Natural killer cell (primary cell): ENCODE data around the gene CNIH4. TPM values are rescaled to one million over a fixed set of nuclear protein-coding genes. Genes with fewer than 3 reads are reported as not detected.

Experiments used
- ATAC-seq, 3 donors: fragments of 150-1000 bp in 2 of 3; fragments of 200-7000 bp in 1 of 3; cut with Tn5 transposase; 1 replicate in 1 of 3; 2 replicates in 2 of 3; pipeline ENCODE4 v1.10.0; 2021; ENCODE audit warnings: mild to moderate bottlenecking in 2 of 3, moderate library complexity in 2 of 3
- DNase-seq, 2 donors: peaks; one replicate each; pipeline versions ENCODE4 v3.0.0 to v3.0.0-alpha.2; 2013 to 2021; ENCODE audit warnings: mixed read lengths in 1 of 2
- H3K27ac ChIP-seq: one replicate; pipeline ENCODE4 v1.5.1; 2013; ENCODE audit warnings: mild to moderate bottlenecking, low read length
- H3K27me3 ChIP-seq: one replicate; pipeline ENCODE4 v1.6.1; 2013; ENCODE audit warnings: low read length; ENCODE audit not compliant: control insufficient read depth, insufficient read depth
- H3K36me3 ChIP-seq: one replicate; pipeline ENCODE4 v1.6.1; 2013; ENCODE audit warnings: low read length; ENCODE audit not compliant: control insufficient read depth, insufficient read depth
- H3K4me1 ChIP-seq: one replicate; pipeline ENCODE4 v1.6.1; 2013; ENCODE audit warnings: low read length; ENCODE audit not compliant: control insufficient read depth, insufficient read depth
- H3K4me3 ChIP-seq: one replicate; pipeline ENCODE4 v1.5.1; 2013; ENCODE audit warnings: low read length
- H3K9me3 ChIP-seq: one replicate; pipeline ENCODE4 v1.6.1; 2013; ENCODE audit warnings: low read length; ENCODE audit not compliant: control insufficient read depth, insufficient read depth
- H3K27ac Mint-ChIP-seq, 2 donors: one replicate each; pipeline ENCODE4 v1.8.0; 2022; ENCODE audit warnings: mild to moderate bottlenecking in 2 of 2, mixed read lengths in 2 of 2, moderate library complexity in 1 of 2
- H3K27me3 Mint-ChIP-seq, 2 donors: one replicate each; pipeline ENCODE4 v1.8.0; 2022; ENCODE audit warnings: low read depth in 2 of 2, mixed read lengths in 2 of 2
- H3K36me3 Mint-ChIP-seq: one replicate; pipeline ENCODE4 v1.8.0; 2022; ENCODE audit warnings: mixed read lengths
- H3K4me1 Mint-ChIP-seq, 2 donors: one replicate each; pipeline ENCODE4 v1.8.0; 2022; ENCODE audit warnings: mixed read lengths in 2 of 2
- H3K4me3 Mint-ChIP-seq: one replicate; pipeline ENCODE4 v1.8.0; 2022; ENCODE audit warnings: mild to moderate bottlenecking, moderate library complexity, mixed read lengths
- H3K9me3 Mint-ChIP-seq, 2 donors: one replicate each; pipeline ENCODE4 v1.8.0; 2022; ENCODE audit warnings: mixed read lengths in 2 of 2
- CTCF ChIP-seq: fragments of 200-600 bp; IDR thresholded peaks from one replicate; pipeline ENCODE4 v1.8.0; 2022; ENCODE audit warnings: antibody characterized with exemption
- WGBS: methylation state at CpG from one replicate; pipeline ENCODE4 v1.1.7; 2013; ENCODE audit warnings: missing lambda C conversion rate; ENCODE audit not compliant: insufficient coverage; 5-methylcytosine and 5-hydroxymethylcytosine counted together
- intact Hi-C: fragments of 100-400 bp; cut with micrococcal nuclease; formaldehyde crosslinking; loops from one replicate; pipeline ENCODE4 v1.14.2; 2022
- total RNA-seq, 4 donors: library from RNA; stranded (reverse); fragments of 120-200 nt in 1 of 4; gene quantifications; one replicate each; pipeline versions ENCODE4 v1.2.3 to v1.2.4, GENCODE V29; 2013 to 2022

CNIH4 gene
- total RNA-seq, 3 donors from 2014 or later (not counting 1 experiment from before 2014, with no cell fraction given), result 20.4 to 32.4 (median 27.3) TPM

- DNase-seq (no peak), ATAC-seq (no peak)
- H3K36me3 ChIP-seq, result peaks cover 88% of the 10 kb centered on the region
- intact Hi-C loops, result no loop called here
- TF ChIP-seq CTCF, result no peak
- no peaks in the 10 kb centered on the region for H3K9me3 ChIP-seq
- Mint-ChIP-seq H3K4me1 (peaks cover 20 to 28% of the 10 kb centered on the region in 2 donors), H3K4me3 (no peak overlapping the region), H3K27me3 (no peaks in the 10 kb centered on the region), H3K27ac (peak overlapping the region in 1 of 2 donors; percentile 51), H3K36me3 (peaks cover 11% of the 10 kb centered on the region), H3K9me3 (no peaks in the 10 kb centered on the region)
- 86% methylated on average over 2 of the region's 4 CpGs for WGBS
- no peak overlapping the region for H3K4me3 ChIP-seq
- H3K27me3 ChIP-seq, result no peaks in the 10 kb centered on the region
- H3K4me1 ChIP-seq, result no peaks in the 10 kb centered on the region
- H3K27ac ChIP-seq, result no peak overlapping the region
Measured at GRCh38 chr1:224392411-224393249, 36.0 kb downstream of the CNIH4 start.

- ATAC-seq (no peak), DNase-seq (no peak)
- no peak for TF ChIP-seq CTCF
- no peaks in the 10 kb centered on the region for H3K27me3 Mint-ChIP-seq
- H3K4me1 ChIP-seq, result no peaks in the 10 kb centered on the region
- no CpG with 5 or more reads among the region's 3 CpGs for WGBS
- H3K9me3 ChIP-seq, result no peaks in the 10 kb centered on the region
- H3K27ac Mint-ChIP-seq, result peak overlapping the region in 1 of 2 donors; percentile 56
- peaks cover 23 to 30% of the 10 kb centered on the region in 2 donors for H3K4me1 Mint-ChIP-seq
- H3K4me3 ChIP-seq, result no peak overlapping the region
- H3K9me3 Mint-ChIP-seq, result no peaks in the 10 kb centered on the region
- H3K27me3 ChIP-seq, result no peaks in the 10 kb centered on the region
- H3K27ac ChIP-seq, result no peak overlapping the region
- H3K36me3 Mint-ChIP-seq, result peaks cover 11% of the 10 kb centered on the region
- peaks cover 88% of the 10 kb centered on the region for H3K36me3 ChIP-seq
- intact Hi-C loops, result no loop called here
- H3K4me3 Mint-ChIP-seq, result no peak overlapping the region
Measured at GRCh38 chr1:224393294-224393693, 36.6 kb downstream of the CNIH4 start.

GRCh38 chr1:224399887-224400286 is 43.2 kb downstream of the CNIH4 start:
- Mint-ChIP-seq H3K9me3 (no peaks in the 10 kb centered on the region), H3K27ac (peak overlapping the region in 1 of 2 donors; percentile 12), H3K4me3 (no peak overlapping the region), H3K4me1 (peaks cover 8 to 28% of the 10 kb centered on the region in 2 donors), H3K27me3 (no peaks in the 10 kb centered on the region), H3K36me3 (peaks cover 19% of the 10 kb centered on the region)
- 94% methylated on average over 1 of the region's 1 CpG for WGBS
- no peak for TF ChIP-seq CTCF
- H3K27ac ChIP-seq, result no peak overlapping the region
- no peaks in the 10 kb centered on the region for H3K9me3 ChIP-seq
- no peak overlapping the region for H3K4me3 ChIP-seq
- H3K27me3 ChIP-seq, result no peaks in the 10 kb centered on the region
- H3K36me3 ChIP-seq, result peaks cover 93% of the 10 kb centered on the region
- H3K4me1 ChIP-seq, result no peaks in the 10 kb centered on the region
- DNase-seq, result no peak
- ATAC-seq, result no peak
- intact Hi-C loops, result no loop called here
